ENCODE results near the gene FKBP1B.
A peak's percentile ranks its signal among the peaks of the same experiment; 100 is the strongest.
"Not testable (repeated sequence)": the region's sequence is repeated elsewhere in the genome, so short reads cannot be mapped to it uniquely, and the experiment has no call there.

FKBP1B gene

GRCh38 chr2:24024996-24025663 lies 24.4 kb upstream of the FKBP1B start:
- peak overlapping the region; percentile 39 for H3K9ac ChIP-seq (ENCODE audit: low read length)
- no peaks in the 10 kb centered on the region for H3K27me3 ChIP-seq (ENCODE audit: control insufficient read depth, insufficient read depth, low read length)
- H3K27ac ChIP-seq (ENCODE audit: low read length) = peak overlapping the region; percentile 90
- H3K4me1 ChIP-seq (ENCODE audit: control insufficient read depth, low read depth, low read length) = peaks cover 30% of the 10 kb centered on the region
- H3K36me3 ChIP-seq (ENCODE audit: control insufficient read depth, low read depth, low read length) = peaks cover 16% of the 10 kb centered on the region
- H3K4me3 ChIP-seq (ENCODE audit: low read length) = no peak overlapping the region
- H3K9me3 ChIP-seq (ENCODE audit: control insufficient read depth, low read depth, low read length) = no peaks in the 10 kb centered on the region

- Histone ChIP-seq H3K4me1 (ENCODE audit: control insufficient read depth, low read depth, low read length) (peaks cover 30% of the 10 kb centered on the region), H3K27ac (ENCODE audit: low read length) (peak overlapping the region; percentile 90), H3K27me3 (ENCODE audit: control insufficient read depth, insufficient read depth, low read length) (no peaks in the 10 kb centered on the region), H3K4me3 (ENCODE audit: low read length) (peak overlapping the region; percentile 49), H3K9me3 (ENCODE audit: control insufficient read depth, low read depth, low read length) (no peaks in the 10 kb centered on the region), H3K9ac (ENCODE audit: low read length) (peak overlapping the region; percentile 39), H3K36me3 (ENCODE audit: control insufficient read depth, low read depth, low read length) (peaks cover 27% of the 10 kb centered on the region)
These were observed 23.3 kb upstream of the FKBP1B start for GRCh38 chr2:24026233-24026632.

- no peak overlapping the region for H3K9ac ChIP-seq (ENCODE audit: low read length)
- H3K4me3 ChIP-seq (ENCODE audit: low read length) = no peak overlapping the region
- H3K36me3 ChIP-seq (ENCODE audit: control insufficient read depth, low read depth, low read length) = peaks cover 35% of the 10 kb centered on the region
- H3K4me1 ChIP-seq (ENCODE audit: control insufficient read depth, low read depth, low read length) = no peaks in the 10 kb centered on the region
- H3K27ac ChIP-seq (ENCODE audit: low read length) = no peak overlapping the region
- no peaks in the 10 kb centered on the region for H3K9me3 ChIP-seq (ENCODE audit: control insufficient read depth, low read depth, low read length)
- no peaks in the 10 kb centered on the region for H3K27me3 ChIP-seq (ENCODE audit: control insufficient read depth, insufficient read depth, low read length)
These were observed 10.6 kb upstream of the FKBP1B start for GRCh38 chr2:24038786-24039499.

GRCh38 chr2:24040511-24040910 lies 9.0 kb upstream of the FKBP1B start:
- no peaks in the 10 kb centered on the region for H3K9me3 ChIP-seq (ENCODE audit: control insufficient read depth, low read depth, low read length)

GRCh38 chr2:24043133-24043532 lies 6.4 kb upstream of the FKBP1B start:
- not testable (repeated sequence) for H3K4me3 ChIP-seq (ENCODE audit: low read length); H3K9ac ChIP-seq (ENCODE audit: low read length); H3K9me3 ChIP-seq (ENCODE audit: control insufficient read depth, low read depth, low read length)

More at GRCh38 chr2:24040511-24040910, 9.0 kb upstream of the FKBP1B start:
- H3K36me3 ChIP-seq (ENCODE audit: control insufficient read depth, low read depth, low read length) = peaks cover 35% of the 10 kb centered on the region
- no peak overlapping the region for H3K9ac ChIP-seq (ENCODE audit: low read length)
- no peaks in the 10 kb centered on the region for H3K4me1 ChIP-seq (ENCODE audit: control insufficient read depth, low read depth, low read length)
- H3K27ac ChIP-seq (ENCODE audit: low read length) = no peak overlapping the region
- no peak overlapping the region for H3K4me3 ChIP-seq (ENCODE audit: low read length)
- no peaks in the 10 kb centered on the region for H3K27me3 ChIP-seq (ENCODE audit: control insufficient read depth, insufficient read depth, low read length)

GRCh38 chr2:24045511-24046508 lies 3.7 kb upstream of the FKBP1B start:
- Histone ChIP-seq H3K27ac (ENCODE audit: low read length) (no peak overlapping the region), H3K4me3 (ENCODE audit: low read length) (peak overlapping the region; percentile 78), H3K4me1 (ENCODE audit: control insufficient read depth, low read depth, low read length) (peaks cover 6% of the 10 kb centered on the region), H3K9ac (ENCODE audit: low read length) (peak overlapping the region; percentile 46), H3K27me3 (ENCODE audit: control insufficient read depth, insufficient read depth, low read length) (no peaks in the 10 kb centered on the region), H3K9me3 (ENCODE audit: control insufficient read depth, low read depth, low read length) (no peaks in the 10 kb centered on the region), H3K36me3 (ENCODE audit: control insufficient read depth, low read depth, low read length) (no peaks in the 10 kb centered on the region)

More at GRCh38 chr2:24043133-24043532, 6.4 kb upstream of the FKBP1B start:
- not testable (repeated sequence) for H3K27me3 ChIP-seq (ENCODE audit: control insufficient read depth, insufficient read depth, low read length); H3K4me1 ChIP-seq (ENCODE audit: control insufficient read depth, low read depth, low read length); H3K27ac ChIP-seq (ENCODE audit: low read length)
- peaks cover 18% of the 10 kb centered on the region for H3K36me3 ChIP-seq (ENCODE audit: control insufficient read depth, low read depth, low read length)

GRCh38 chr2:24046599-24046929 lies 3.0 kb upstream of the FKBP1B start:
- Histone ChIP-seq H3K4me3 (ENCODE audit: low read length) (peak overlapping the region; percentile 78), H3K9ac (ENCODE audit: low read length) (peak overlapping the region; percentile 46), H3K27ac (ENCODE audit: low read length) (no peak overlapping the region)

GRCh38 chr2:24046930-24047702 lies 2.4 kb upstream of the FKBP1B start, which contains the start of gene WDCP:
TSS of gene WDCP (minus strand) at chr2:24047391. CDS start at chr2:24039494, 7,897 bp downstream.
- Histone ChIP-seq H3K9me3 (ENCODE audit: control insufficient read depth, low read depth, low read length) (no peaks in the 10 kb centered on the region), H3K27me3 (ENCODE audit: control insufficient read depth, insufficient read depth, low read length) (no peaks in the 10 kb centered on the region), H3K4me3 (ENCODE audit: low read length) (peak within 1 kb of the TSS; percentile 78), H3K36me3 (ENCODE audit: control insufficient read depth, low read depth, low read length) (no peaks in the 10 kb centered on the region), H3K4me1 (ENCODE audit: control insufficient read depth, low read depth, low read length) (peaks cover 6% of the 10 kb centered on the region), H3K27ac (ENCODE audit: low read length) (no peak within 1 kb of the TSS), H3K9ac (ENCODE audit: low read length) (peak within 1 kb of the TSS; percentile 46)

More at GRCh38 chr2:24046599-24046929, 3.0 kb upstream of the FKBP1B start:
- Histone ChIP-seq H3K4me1 (ENCODE audit: control insufficient read depth, low read depth, low read length) (peaks cover 6% of the 10 kb centered on the region), H3K9me3 (ENCODE audit: control insufficient read depth, low read depth, low read length) (no peaks in the 10 kb centered on the region), H3K36me3 (ENCODE audit: control insufficient read depth, low read depth, low read length) (no peaks in the 10 kb centered on the region), H3K27me3 (ENCODE audit: control insufficient read depth, insufficient read depth, low read length) (no peaks in the 10 kb centered on the region)

- Histone ChIP-seq H3K4me1 (ENCODE audit: control insufficient read depth, low read depth, low read length) (peaks cover 6% of the 10 kb centered on the region), H3K9me3 (ENCODE audit: control insufficient read depth, low read depth, low read length) (no peaks in the 10 kb centered on the region), H3K36me3 (ENCODE audit: control insufficient read depth, low read depth, low read length) (no peaks in the 10 kb centered on the region), H3K4me3 (ENCODE audit: low read length) (peak overlapping the region; percentile 78), H3K27me3 (ENCODE audit: control insufficient read depth, insufficient read depth, low read length) (no peaks in the 10 kb centered on the region), H3K27ac (ENCODE audit: low read length) (no peak overlapping the region), H3K9ac (ENCODE audit: low read length) (no peak overlapping the region)
These were observed 1.9 kb upstream of the FKBP1B start for GRCh38 chr2:24047703-24048033.

- Histone ChIP-seq H3K9me3 (ENCODE audit: control insufficient read depth, low read depth, low read length) (no peaks in the 10 kb centered on the region), H3K4me1 (ENCODE audit: control insufficient read depth, low read depth, low read length) (peaks cover 6% of the 10 kb centered on the region), H3K27ac (ENCODE audit: low read length) (no peak overlapping the region), H3K36me3 (ENCODE audit: control insufficient read depth, low read depth, low read length) (no peaks in the 10 kb centered on the region), H3K27me3 (ENCODE audit: control insufficient read depth, insufficient read depth, low read length) (no peaks in the 10 kb centered on the region), H3K4me3 (ENCODE audit: low read length) (peak overlapping the region; percentile 77), H3K9ac (ENCODE audit: low read length) (no peak overlapping the region)
These were observed 614 bp upstream of the FKBP1B start for GRCh38 chr2:24048769-24049484.

Data from iPS-18a (cell line).